ENCODE measurements around the gene SLC2A5.
A peak's percentile ranks its signal among the peaks of the same experiment; 100 is the strongest.

Gene SLC2A5

DNA sequence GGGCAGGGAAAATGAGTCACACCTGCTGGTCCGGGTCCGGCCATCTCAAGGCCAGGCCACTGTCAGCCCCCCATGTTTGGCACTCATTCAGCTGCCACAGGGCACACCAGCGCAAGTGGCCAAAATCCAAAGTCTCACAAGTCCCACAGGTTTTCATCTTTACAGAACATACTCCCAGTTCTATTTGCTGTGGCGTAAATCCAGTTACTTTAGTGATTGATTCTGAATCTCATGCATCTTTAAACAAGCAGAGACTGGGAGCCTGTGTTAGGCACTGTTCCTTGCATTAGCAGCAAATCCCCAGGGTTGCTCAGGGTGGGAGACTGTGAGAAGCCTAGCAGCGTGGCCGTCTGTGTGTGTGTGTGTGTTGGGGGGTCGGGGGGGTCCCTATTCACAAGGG, 1.1 kb upstream of the SLC2A5 start:
- TF ChIP-seq, protein P1, sequence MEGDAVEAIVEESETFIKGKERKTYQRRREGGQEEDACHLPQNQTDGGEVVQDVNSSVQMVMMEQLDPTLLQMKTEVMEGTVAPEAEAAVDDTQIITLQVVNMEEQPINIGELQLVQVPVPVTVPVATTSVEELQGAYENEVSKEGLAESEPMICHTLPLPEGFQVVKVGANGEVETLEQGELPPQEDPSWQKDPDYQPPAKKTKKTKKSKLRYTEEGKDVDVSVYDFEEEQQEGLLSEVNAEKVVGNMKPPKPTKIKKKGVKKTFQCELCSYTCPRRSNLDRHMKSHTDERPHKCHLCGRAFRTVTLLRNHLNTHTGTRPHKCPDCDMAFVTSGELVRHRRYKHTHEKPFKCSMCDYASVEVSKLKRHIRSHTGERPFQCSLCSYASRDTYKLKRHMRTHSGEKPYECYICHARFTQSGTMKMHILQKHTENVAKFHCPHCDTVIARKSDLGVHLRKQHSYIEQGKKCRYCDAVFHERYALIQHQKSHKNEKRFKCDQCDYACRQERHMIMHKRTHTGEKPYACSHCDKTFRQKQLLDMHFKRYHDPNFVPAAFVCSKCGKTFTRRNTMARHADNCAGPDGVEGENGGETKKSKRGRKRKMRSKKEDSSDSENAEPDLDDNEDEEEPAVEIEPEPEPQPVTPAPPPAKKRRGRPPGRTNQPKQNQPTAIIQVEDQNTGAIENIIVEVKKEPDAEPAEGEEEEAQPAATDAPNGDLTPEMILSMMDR (IDR thresholded peaks at IDR 0.05; ENCODE audit: extremely low read depth, missing control alignments), result no peak
- no peak for DNase-seq (ENCODE audit: low spot score)

DNA sequence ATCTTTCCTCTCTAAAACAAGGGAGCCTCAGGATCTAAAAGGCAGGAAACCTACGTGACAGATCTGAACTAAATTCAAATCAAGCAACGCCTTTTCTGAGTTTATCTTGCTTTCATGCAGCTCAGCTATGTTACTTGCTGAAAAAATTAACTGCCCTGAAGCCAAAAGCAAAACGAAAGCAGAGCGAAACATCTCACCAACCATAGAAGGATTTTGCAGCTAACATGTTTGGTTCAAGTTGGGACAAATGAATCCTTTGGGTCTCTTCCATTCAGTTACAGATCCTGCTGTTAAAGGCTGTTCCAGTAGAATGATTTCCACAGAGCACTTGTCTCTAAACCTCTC, 482 bp downstream of the SLC2A5 start:
- peak; percentile 35 for DNase-seq (ENCODE audit: low spot score)
- TF ChIP-seq, protein P1 (IDR thresholded peaks at IDR 0.05; ENCODE audit: extremely low read depth, missing control alignments), result no peak

DNA sequence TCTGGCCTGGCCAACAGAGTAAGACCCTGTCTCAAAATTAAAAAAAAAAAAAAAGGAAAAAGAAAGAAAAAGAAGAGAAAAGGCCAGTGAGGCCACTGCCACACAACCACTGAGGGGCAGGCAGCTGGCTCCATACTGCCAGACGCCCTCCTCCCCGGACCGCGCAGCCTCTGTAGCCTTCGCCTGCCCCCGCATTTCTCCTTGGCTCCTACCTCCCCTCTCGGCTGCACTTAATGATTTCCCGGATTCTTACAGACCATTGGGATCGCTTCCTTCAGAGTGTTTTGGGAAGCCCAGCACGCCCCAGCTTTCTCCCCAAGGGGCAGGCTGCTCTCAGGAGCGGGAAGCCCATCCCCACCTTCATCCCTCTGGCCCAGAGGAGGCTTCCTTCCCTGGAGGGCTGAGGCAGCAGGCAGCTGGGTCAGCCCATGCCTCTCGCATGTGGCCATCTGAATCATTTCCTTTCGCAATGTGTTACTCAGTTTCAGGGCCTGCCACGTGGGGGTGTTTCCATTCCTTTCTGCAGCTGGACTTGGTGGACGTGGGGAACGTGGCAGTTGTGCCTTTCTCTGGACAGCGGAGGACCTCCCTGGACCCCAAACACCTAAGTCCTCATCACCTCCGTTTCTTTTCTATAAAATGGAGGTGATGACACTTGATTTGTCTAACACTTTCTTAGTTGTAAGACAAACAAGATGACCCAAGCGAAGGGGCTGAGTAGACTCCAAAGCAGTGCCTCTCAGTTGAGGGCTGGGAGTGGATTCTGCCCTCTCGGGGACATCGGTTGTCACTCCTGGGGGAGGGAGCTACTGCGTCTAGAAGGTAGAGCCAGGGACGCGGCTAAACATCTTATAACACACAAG, 2.3 kb downstream of the SLC2A5 start:
- peak; percentile 47 for DNase-seq (ENCODE audit: low spot score)
- TF ChIP-seq, protein P1 (IDR thresholded peaks at IDR 0.05; ENCODE audit: extremely low read depth, missing control alignments), result no peak

DNA sequence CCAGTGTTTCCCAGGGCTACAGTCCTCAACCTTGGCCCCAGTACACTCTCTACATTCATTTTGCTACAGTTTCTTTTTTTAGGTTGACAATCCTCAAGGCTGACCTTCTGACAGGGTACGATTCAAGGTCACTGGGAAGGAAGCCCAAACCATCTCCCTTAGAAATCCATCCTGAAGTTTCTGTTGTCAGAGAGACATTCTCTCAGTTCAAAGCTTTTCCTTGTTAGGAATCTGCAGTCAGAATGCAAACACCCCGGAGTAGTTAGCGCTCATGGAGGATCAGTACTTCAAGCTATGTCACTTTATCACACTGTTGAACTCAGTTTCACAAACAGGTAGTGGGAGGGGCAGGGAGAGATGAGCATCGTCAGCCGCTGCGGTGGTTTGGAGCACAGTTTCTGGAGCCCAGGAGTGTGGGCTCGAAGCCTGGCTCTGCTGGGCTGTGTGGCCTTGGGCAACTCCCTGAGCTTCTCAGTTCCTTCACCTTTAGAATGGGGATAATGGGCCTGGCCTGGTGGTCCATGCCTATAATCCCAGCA, 4.2 kb downstream of the SLC2A5 start:
- no peak for DNase-seq (ENCODE audit: low spot score)
- TF ChIP-seq, protein P1 (IDR thresholded peaks at IDR 0.05; ENCODE audit: extremely low read depth, missing control alignments), result no peak

DNA sequence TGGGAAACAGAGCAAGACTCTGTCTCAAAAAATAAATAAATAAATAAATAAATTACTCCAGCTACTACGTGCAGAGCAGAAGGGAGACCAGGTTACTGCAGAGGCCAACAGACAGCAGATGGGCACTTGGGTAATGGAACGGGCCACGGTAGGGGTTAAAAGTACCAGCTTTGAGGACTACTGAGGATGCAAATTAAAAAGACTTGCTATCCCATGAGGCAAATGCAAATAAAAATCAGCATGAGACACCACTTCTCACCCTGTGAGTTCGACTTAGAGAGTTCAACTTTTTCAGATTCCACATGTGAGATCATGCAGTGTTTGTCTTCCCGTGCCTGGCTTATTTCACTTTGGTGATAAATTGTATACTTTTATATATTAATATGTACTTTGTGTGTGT, 6.6 kb downstream of the SLC2A5 start:
- DNase-seq (ENCODE audit: low spot score), result no peak
- TF ChIP-seq, protein P1 (IDR thresholded peaks at IDR 0.05; ENCODE audit: extremely low read depth, missing control alignments), result no peak

DNA sequence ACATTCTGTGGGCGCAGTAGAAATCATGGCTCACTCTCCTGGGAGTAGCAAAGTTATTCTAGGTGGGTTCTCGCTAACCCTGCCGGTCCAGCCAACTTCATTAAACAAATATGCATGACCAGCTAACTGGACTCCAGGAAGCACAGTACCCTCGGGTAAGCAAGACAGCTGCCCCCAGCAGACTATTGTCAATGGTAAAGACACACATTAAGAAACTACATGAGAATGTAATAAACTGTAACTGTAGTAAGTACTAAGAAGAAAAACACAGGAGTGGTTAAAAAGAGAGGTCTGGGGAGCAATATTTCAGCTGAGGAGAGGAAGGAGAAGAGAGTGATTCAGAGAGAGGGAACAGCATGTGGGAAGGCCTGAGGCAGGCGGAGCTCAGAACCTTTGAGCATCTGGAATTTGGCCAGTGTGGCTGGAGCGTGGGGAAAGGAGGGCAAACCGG, 7.4 kb downstream of the SLC2A5 start:
- no peak for DNase-seq (ENCODE audit: low spot score)
- TF ChIP-seq, protein P1 (IDR thresholded peaks at IDR 0.05; ENCODE audit: extremely low read depth, missing control alignments), result no peak

DNA sequence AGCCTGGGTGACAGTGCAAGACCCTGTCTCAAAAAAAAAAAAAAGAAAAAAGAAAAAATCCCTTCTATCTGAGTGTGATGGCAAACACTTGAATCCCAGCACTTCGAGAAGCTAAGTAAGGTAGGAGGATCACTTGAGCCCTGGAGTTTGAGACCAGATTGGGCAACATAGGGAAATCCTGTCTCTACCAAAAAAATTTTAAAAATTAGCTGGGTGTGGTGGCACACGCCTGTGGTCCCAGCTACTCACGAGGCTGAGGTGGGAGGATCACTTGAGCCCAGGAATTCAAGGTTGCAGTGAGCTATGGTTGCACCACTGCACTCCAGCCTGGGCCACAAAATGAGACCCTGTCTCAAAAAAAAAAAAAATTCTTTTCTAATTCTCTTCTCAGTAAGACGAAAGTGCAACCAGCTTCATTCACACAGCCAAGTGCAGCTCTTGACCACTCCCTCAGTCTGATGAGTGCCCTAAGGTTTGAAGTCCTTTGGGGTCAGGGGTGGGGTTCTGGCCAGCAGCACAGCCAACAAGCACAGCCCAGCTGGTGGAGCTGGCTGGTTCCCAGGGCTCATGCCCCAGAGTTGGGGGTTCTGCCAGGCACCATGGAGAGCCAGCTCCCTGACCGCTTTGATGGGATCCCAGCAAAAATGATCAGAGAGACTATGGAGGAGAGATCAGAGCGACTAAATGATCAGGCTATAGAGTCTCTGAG, 8.0 kb downstream of the SLC2A5 start:
- TF ChIP-seq, protein P1 (IDR thresholded peaks at IDR 0.05; ENCODE audit: extremely low read depth, missing control alignments), result no peak
- no peak for DNase-seq (ENCODE audit: low spot score)

Measured in GM20000 (cell line).